Measurements from ENCODE around the gene BANF2.
"Not testable (repeated sequence)": the region's sequence is repeated elsewhere in the genome, so short reads cannot be mapped to it uniquely, and the experiment has no call there.

The BANF2 gene

GRCh38 chr20:17766226-17766625, 66.5 kb downstream of the BANF2 start:
- Histone ChIP-seq H3K27me3 (replicated peaks; ENCODE audit: insufficient read depth, low read length) (no peaks in the 10 kb centered on the region), H2AFZ (ENCODE audit: low read length) (no peak overlapping the region), H3K27ac (ENCODE audit: low read length) (no peak overlapping the region), H3F3A (ENCODE audit: insufficient read depth, low read length) (no peaks in the 10 kb centered on the region), H3K4me1 (ENCODE audit: low read length) (peaks cover 14% of the 10 kb centered on the region), H3K9ac (ENCODE audit: low read length) (no peak overlapping the region), H3K36me3 (replicated peaks; ENCODE audit: insufficient read depth, low read length) (no peaks in the 10 kb centered on the region), H3K79me2 (ENCODE audit: low read length) (no peaks in the 10 kb centered on the region), H3K9me3 (replicated peaks; ENCODE audit: insufficient read depth, low read length) (no peaks in the 10 kb centered on the region), H3K9me2 (replicated peaks; ENCODE audit: insufficient read depth, low read length) (no peaks in the 10 kb centered on the region), H3K4me3 (ENCODE audit: low read length) (no peak overlapping the region), H4K20me1 (ENCODE audit: insufficient read depth, low read length) (no peaks in the 10 kb centered on the region), H3K4me2 (ENCODE audit: low read depth, low read length) (no peak overlapping the region)
- no peak for DNase-seq
- no peak for TF ChIP-seq EZH2 (optimal IDR thresholded peaks at IDR 0.05; ENCODE audit: low read depth, low read length)
- no peak for TF ChIP-seq CTCF (IDR thresholded peaks at IDR 0.05; ENCODE audit: low read length)
- TF ChIP-seq EZH2phosphoT487 (IDR thresholded peaks at IDR 0.05; ENCODE audit: low read length) = no peak

GRCh38 chr20:17767624-17768023, 67.9 kb downstream of the BANF2 start:
- DNase-seq = no peak
- Histone ChIP-seq H2AFZ (ENCODE audit: low read length) (no peak overlapping the region), H3K9ac (ENCODE audit: low read length) (no peak overlapping the region), H3K9me2 (replicated peaks; ENCODE audit: insufficient read depth, low read length) (no peaks in the 10 kb centered on the region), H3K4me1 (ENCODE audit: low read length) (peaks cover 9% of the 10 kb centered on the region), H3F3A (ENCODE audit: insufficient read depth, low read length) (no peaks in the 10 kb centered on the region), H3K4me3 (ENCODE audit: low read length) (no peak overlapping the region), H3K79me2 (ENCODE audit: low read length) (no peaks in the 10 kb centered on the region), H3K4me2 (ENCODE audit: low read depth, low read length) (no peak overlapping the region), H3K27ac (ENCODE audit: low read length) (no peak overlapping the region), H4K20me1 (ENCODE audit: insufficient read depth, low read length) (no peaks in the 10 kb centered on the region), H3K36me3 (replicated peaks; ENCODE audit: insufficient read depth, low read length) (no peaks in the 10 kb centered on the region), H3K27me3 (replicated peaks; ENCODE audit: insufficient read depth, low read length) (no peaks in the 10 kb centered on the region), H3K9me3 (replicated peaks; ENCODE audit: insufficient read depth, low read length) (no peaks in the 10 kb centered on the region)
- no peak for TF ChIP-seq EZH2phosphoT487 (IDR thresholded peaks at IDR 0.05; ENCODE audit: low read length)
- no peak for TF ChIP-seq CTCF (IDR thresholded peaks at IDR 0.05; ENCODE audit: low read length)
- TF ChIP-seq EZH2 (optimal IDR thresholded peaks at IDR 0.05; ENCODE audit: low read depth, low read length) = no peak

- Histone ChIP-seq H3K27me3 (replicated peaks; ENCODE audit: insufficient read depth, low read length) (no peaks in the 10 kb centered on the region), H3K9me3 (replicated peaks; ENCODE audit: insufficient read depth, low read length) (no peaks in the 10 kb centered on the region), H3K9me2 (replicated peaks; ENCODE audit: insufficient read depth, low read length) (no peaks in the 10 kb centered on the region), H4K20me1 (ENCODE audit: insufficient read depth, low read length) (no peaks in the 10 kb centered on the region), H3K4me1 (ENCODE audit: low read length) (peaks cover 2% of the 10 kb centered on the region), H3K4me3 (ENCODE audit: low read length) (no peak overlapping the region), H3F3A (ENCODE audit: insufficient read depth, low read length) (no peaks in the 10 kb centered on the region), H3K79me2 (ENCODE audit: low read length) (no peaks in the 10 kb centered on the region), H3K4me2 (ENCODE audit: low read depth, low read length) (no peak overlapping the region), H2AFZ (ENCODE audit: low read length) (no peak overlapping the region), H3K9ac (ENCODE audit: low read length) (no peak overlapping the region), H3K27ac (ENCODE audit: low read length) (no peak overlapping the region), H3K36me3 (replicated peaks; ENCODE audit: insufficient read depth, low read length) (no peaks in the 10 kb centered on the region)
- DNase-seq = no peak
- no peak for TF ChIP-seq EZH2 (optimal IDR thresholded peaks at IDR 0.05; ENCODE audit: low read depth, low read length)
- no peak for TF ChIP-seq EZH2phosphoT487 (IDR thresholded peaks at IDR 0.05; ENCODE audit: low read length)
- TF ChIP-seq CTCF (IDR thresholded peaks at IDR 0.05; ENCODE audit: low read length) = no peak
Observed at GRCh38 chr20:17768271-17768670, 68.5 kb downstream of the BANF2 start.

GRCh38 chr20:17769716-17770115, 70.0 kb downstream of the BANF2 start:
- H3F3A ChIP-seq (ENCODE audit: insufficient read depth, low read length); DNase-seq; H3K4me3 ChIP-seq (ENCODE audit: low read length); H3K36me3 ChIP-seq (replicated peaks; ENCODE audit: insufficient read depth, low read length); H3K27ac ChIP-seq (ENCODE audit: low read length); H3K9me3 ChIP-seq (replicated peaks; ENCODE audit: insufficient read depth, low read length); H3K4me2 ChIP-seq (ENCODE audit: low read depth, low read length); H3K79me2 ChIP-seq (ENCODE audit: low read length); H3K9ac ChIP-seq (ENCODE audit: low read length); H3K27me3 ChIP-seq (replicated peaks; ENCODE audit: insufficient read depth, low read length); H2AFZ ChIP-seq (ENCODE audit: low read length); H4K20me1 ChIP-seq (ENCODE audit: insufficient read depth, low read length); H3K9me2 ChIP-seq (replicated peaks; ENCODE audit: insufficient read depth, low read length); H3K4me1 ChIP-seq (ENCODE audit: low read length): not testable (repeated sequence)
